AG20443 (cell line): Measurements from ENCODE around the gene SELENON.
"Not testable (repeated sequence)": the region's sequence is repeated elsewhere in the genome, so short reads cannot be mapped to it uniquely, and the experiment has no call there.

Experiments used
- DNase-seq: peaks from one replicate; pipeline ENCODE4 v3.0.0; 2012; ENCODE audit warnings: low spot score, mixed read lengths

Gene SELENON

GRCh38 chr1:25831569-25832196 lies 31.7 kb downstream of the SELENON start:
- DNase-seq: no peak

GRCh38 chr1:25832336-25833037 lies 32.5 kb downstream of the SELENON start:
- no peak for DNase-seq

- DNase-seq: no peak
Observed at GRCh38 chr1:25833158-25833557, 33.2 kb downstream of the SELENON start.

GRCh38 chr1:25834894-25835293 lies 34.9 kb downstream of the SELENON start:
- no peak for DNase-seq

GRCh38 chr1:25836695-25837094 lies 36.7 kb downstream of the SELENON start:
- DNase-seq: no peak

DNA sequence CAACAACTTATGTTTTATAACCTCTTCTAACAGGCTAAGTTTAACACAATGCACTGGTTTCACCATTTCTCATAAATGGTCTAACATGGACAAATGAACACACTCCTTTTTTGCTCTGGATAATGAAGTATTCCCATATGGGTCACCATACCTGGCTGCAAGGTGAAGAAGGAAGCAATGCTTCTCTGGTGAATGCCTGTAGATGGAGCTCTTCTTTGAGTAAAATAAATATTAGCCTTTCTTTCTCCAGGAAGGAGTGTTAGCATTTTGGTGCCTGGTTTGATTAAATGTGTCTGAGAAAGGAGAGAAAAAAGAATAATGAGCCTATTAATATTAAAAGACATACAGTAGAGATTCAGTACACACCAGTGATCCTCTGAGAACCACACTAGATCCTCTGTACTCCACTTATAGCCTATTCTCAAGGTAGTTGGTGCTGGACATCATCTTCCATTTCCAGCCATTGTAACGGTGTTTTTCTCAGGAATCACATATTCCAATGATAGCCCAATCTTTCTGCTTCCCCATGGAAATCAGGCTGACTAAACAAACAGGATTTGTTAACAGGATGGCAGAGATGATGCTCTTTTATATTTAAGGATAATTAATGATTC lies 37.4 kb downstream of the SELENON start:
- no peak for DNase-seq

DNA sequence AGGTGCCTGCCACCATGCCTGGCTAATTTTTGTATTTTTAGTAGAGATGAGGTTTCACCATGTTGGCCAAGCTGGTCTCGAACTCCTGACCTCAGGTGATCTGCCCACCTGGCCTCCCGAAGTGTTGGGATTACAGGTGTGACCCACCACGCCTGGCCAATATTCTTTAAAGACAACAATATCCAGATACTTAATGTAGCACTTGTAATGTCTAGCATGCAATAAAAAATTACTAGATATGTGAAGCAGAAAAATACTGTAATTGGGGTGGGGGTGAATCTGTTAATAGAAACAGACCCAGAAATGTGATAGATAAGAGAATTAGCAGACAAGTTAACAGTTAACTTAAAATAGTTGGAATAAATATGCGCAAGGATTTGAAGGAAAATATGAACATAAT lies 39.8 kb downstream of the SELENON start:
- DNase-seq: not testable (repeated sequence)

GRCh38 chr1:25843483-25843882 lies 43.5 kb downstream of the SELENON start:
- DNase-seq: no peak

DNA sequence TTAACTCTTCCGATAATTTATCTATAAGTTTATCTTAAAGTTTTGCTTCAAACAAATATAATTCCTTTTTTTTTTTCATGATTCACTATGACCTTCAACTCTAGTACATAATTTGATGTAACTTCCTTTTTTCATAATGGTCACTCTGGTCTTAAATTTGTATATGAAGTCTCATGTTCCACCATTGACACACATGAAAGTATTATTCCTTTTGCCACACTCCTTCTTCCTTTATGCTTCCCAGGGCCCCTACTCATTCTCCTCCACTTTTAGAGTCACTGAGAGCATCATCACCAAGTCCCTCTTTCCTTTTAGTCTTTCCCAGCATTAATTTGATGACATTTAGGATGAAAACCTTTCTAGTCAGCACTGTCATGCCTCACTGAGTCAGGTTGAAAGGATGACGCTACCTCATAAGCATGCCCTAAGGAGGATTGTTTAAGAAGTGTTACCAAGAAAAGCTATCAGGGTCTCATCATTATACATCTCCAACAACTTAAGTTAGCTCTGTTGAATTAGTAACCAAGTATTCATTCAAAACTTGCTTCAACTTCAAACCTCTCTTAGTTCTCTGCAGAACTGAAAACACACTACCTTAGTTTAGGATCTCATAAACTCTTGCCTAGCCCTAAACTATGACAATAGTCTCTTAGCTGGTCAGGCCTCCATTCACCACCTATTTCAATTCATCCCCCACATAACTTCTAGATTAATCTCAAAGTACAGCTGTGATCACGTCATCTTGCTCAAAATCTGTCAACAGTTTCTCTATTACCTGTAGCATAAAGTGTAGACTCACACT lies 44.7 kb downstream of the SELENON start:
- DNase-seq: no peak

GRCh38 chr1:25845664-25846063 lies 45.7 kb downstream of the SELENON start:
- no peak for DNase-seq

DNA sequence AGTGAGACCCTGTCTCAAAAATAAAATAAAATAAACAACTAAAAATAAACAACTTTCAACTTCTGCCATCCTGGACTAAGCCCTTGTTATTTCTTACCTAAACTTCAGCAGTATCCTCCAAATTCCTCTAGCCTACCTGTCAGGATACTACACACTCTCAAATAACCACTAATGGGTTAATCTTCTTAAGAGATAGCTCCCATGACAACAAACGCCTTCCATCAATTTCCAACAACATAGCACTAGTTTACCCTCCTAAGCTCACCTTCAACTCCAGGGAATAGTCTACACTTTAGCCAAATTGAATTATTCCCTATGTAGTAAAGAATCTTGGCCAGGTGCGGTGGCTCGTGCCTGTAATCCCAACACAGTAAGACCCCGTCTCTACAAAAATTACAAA lies 47.9 kb downstream of the SELENON start:
- no peak for DNase-seq

- no peak for DNase-seq
Observed at GRCh38 chr1:25848531-25848930, 48.5 kb downstream of the SELENON start.

- DNase-seq: no peak
Observed at GRCh38 chr1:25854554-25854953, 54.6 kb downstream of the SELENON start.

- DNase-seq: no peak
Observed at GRCh38 chr1:25856856-25857255, 56.9 kb downstream of the SELENON start.

DNA sequence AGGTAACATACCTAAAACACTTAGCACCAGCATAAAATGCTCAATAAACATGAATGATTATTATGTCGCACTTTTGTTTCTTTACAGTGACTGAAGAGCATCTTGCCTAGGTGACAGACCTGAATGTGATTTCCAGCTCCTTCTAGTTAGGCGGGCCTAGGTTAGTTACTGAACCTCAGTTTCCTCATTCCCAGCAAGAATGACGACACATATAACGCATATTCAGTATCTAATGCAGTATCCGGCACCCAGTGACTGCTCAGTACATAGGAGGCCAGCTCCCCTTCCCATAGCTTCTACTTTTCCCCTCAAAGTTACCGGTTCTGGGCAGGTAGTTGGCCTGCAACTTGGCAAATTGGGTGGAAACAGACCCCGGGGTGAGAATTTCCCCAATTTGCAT lies 58.5 kb downstream of the SELENON start:
- DNase-seq: no peak

DNA sequence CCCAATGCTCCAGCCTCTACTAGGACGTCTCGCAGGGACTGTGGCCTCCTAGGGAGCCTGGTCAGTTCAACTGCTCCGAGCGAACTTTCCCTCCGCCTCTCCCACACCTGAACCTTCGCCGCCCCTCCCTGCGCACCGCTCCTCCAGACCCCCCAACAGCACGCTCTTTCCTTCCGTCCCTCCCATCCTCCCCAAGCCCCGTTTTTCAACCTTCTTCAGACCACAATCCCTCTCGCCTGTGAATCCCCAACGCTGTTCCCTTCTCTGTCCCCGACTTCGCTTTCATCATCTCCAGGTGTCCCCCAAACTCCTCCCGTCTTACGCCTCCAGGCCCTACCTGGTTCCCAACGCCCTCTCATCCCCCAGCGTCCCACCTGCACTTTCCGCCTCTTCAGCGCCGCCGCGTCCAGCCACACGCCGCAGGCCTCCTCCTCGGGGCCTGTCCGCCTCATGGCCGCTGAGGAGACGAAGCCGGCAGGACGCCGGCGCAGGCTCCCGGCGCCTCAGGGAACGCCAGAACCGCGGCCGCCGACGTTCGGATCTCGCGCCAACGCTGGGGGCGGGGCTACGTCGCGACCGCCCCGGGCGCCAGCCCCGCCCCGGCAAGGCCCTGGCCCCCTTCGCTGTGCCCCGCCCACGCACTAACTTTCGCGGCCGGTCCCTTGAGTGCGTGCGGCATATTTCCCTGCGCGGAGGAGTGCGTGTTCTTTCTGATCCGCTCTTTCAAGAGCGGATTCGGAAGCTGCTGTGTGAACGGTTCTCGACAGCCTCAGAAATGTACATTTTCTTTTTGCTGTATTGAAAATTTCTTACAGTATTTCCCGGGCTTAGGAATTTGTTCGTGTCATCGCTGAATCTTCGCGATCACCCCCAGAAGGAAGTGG lies 59.2 kb downstream of the SELENON start, which contains the start of gene AUNIP:
TSS of gene AUNIP (minus strand) at position 552 of the 884 bp plus-strand sequence. CDS start at position 452, 100 bp downstream.
- peak; percentile 100 for DNase-seq

DNA sequence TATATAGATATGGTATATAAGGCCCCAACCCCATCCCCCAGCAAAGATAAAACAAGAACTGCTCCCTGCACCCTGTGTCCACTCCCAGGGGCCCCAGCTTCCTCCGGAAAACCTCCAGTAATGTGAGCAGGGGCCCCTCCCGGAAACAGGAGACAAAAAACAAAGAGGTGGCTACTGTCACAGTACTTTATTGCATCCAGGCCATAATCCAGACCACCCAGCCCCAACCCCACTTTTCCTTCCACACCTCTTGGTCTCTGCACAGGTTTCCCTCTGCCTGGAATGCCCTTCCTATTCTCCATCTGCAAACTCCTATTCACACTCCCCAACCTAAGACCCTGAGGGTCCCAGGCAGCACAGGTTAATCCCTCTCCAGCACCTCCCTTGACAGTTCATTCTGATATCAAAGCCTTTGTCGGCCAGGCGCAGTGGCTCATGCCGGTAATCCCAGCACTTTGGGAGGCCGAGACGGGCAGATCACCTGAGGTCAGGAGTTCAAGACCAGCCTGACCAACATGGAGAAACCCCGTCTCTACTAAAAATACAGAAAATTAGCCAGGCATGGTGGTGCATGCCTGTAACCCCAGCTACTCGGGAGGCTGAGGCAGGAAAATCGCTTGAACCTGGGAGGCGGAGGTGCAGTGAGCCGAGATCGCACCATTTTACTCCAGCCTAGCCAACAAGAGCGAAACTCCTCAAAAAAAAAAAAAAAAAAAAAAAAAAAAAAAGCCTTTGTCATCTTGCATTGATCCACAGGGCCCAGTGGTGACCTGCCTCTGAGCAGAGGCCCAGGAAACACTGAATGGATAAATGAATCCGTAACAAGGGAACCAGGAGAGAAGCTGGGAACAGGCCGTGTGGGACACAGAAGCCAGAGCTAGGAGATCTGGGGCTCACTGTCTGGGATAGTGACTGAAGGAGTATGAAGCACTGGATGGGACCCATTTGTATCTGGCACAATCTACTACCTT lies 61.6 kb downstream of the SELENON start:
- DNase-seq: no peak

DNA sequence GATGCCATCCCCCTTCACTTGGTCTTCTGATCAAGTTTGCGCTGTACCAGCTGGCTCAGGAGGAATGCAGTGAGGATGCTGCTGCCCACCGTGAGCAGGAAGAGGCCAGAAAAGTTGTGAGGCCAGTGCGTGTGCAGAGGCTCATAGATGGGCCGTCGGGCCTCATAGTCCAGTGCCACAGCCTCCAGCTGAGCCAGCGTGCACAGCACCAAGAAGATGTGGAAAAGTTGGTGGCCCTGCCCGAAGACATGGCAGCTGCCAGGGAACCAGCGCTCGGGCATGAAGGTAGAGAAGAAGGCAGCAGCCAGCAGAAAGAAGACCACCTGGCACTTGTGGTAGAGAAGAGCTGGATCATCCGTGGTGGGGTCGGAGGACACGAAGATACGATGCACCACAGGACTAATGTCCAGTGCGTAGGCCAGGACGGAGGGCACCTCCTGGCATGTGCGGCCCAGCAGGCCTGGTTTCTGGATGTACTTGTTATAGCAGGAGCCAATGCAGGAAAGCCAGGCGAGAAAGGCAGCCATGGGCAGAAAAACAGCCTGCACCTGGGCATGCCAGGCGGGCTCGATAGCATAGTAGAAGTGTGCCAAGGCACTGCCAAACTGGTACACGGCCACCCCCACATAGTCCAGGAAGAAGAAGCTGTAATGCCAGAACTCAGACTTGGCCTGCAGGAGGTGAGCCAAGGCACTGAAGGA lies 62.9 kb downstream of the SELENON start:
- DNase-seq: no peak

DNA sequence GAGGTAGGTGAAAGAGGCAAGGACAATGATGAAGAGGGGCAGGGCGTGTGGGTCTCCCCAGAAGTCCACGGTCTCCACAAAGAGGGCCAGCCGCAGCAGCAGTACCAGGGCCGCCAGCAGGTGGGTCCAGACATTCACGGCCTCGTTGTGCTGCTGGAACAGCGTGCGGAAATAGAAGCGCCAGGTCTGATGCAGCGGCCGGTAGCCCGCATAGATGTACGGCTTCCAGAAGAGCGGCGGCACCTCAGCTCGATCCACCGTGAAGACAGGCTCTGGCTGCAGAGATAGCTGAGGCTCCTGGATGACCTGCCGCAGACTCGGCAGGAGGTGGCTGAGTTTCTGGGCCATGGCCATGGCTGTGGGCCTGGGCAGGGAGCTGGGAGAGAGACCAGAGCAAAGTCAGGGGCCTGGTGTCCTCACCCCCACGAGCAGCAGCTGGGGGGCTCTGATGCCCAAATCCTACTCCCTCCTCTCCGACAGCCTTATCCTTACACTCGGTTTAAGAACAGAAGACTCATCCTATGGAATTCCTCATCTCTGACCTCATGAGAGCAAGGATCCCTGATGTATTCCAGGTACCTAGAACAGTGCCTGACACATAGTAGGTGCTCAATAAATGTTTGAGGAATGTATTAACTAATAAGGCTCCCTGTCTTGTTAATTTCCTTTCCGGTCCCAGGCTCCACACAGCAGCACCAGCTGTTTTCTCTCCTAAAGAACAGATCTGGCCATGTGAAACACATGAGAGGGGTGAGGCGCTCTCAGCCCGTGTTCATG lies 63.7 kb downstream of the SELENON start:
- DNase-seq: no peak
